AG09309 (cell line): Measurements from ENCODE around the gene POU6F2.

Experiments used
- DNase-seq: peaks from one replicate; pipeline ENCODE4 v3.0.0-alpha.2; 2010; ENCODE audit warnings: low read depth
- H3K4me3 ChIP-seq: 2 replicates; pipeline ENCODE4 v1.5.1; 2011; ENCODE audit warnings: mild to moderate bottlenecking, low read depth, low read length, moderate library complexity; ENCODE audit not compliant: control insufficient read depth
- TF ChIP-seq, protein P1 (sequence below): IDR thresholded peaks from 2 replicates; pipeline ENCODE4 v1.5.1; 2011; ENCODE audit warnings: mild to moderate bottlenecking, low read depth, low read length, inconsistent platforms; ENCODE audit not compliant: insufficient read depth, control insufficient read depth; ENCODE audit errors: missing control alignments

POU6F2 gene

DNA sequence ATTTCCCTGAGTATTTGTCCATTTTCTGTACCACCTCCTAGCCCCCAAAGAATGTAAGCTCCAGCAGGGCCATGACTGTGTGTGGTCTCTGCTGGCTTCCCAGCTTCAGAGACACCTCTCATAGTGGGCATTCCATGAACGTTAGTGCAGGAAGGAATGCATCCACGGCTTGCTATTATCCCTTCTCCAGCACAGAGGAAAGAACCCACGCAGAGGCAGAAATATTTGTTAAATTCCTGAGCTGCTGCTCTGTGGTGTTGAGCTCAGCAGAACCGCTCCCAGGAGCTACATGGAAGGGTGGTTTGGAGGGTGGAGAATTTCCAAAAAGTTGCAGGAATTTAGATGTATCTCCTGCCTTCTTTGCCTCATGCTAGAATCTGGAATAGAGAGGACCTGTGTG is 275.2 kb downstream of the POU6F2 start:
- DNase-seq, result no peak
- TF ChIP-seq, protein P1, sequence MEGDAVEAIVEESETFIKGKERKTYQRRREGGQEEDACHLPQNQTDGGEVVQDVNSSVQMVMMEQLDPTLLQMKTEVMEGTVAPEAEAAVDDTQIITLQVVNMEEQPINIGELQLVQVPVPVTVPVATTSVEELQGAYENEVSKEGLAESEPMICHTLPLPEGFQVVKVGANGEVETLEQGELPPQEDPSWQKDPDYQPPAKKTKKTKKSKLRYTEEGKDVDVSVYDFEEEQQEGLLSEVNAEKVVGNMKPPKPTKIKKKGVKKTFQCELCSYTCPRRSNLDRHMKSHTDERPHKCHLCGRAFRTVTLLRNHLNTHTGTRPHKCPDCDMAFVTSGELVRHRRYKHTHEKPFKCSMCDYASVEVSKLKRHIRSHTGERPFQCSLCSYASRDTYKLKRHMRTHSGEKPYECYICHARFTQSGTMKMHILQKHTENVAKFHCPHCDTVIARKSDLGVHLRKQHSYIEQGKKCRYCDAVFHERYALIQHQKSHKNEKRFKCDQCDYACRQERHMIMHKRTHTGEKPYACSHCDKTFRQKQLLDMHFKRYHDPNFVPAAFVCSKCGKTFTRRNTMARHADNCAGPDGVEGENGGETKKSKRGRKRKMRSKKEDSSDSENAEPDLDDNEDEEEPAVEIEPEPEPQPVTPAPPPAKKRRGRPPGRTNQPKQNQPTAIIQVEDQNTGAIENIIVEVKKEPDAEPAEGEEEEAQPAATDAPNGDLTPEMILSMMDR, result no peak
- H3K4me3 ChIP-seq, result no peak overlapping the region

DNA sequence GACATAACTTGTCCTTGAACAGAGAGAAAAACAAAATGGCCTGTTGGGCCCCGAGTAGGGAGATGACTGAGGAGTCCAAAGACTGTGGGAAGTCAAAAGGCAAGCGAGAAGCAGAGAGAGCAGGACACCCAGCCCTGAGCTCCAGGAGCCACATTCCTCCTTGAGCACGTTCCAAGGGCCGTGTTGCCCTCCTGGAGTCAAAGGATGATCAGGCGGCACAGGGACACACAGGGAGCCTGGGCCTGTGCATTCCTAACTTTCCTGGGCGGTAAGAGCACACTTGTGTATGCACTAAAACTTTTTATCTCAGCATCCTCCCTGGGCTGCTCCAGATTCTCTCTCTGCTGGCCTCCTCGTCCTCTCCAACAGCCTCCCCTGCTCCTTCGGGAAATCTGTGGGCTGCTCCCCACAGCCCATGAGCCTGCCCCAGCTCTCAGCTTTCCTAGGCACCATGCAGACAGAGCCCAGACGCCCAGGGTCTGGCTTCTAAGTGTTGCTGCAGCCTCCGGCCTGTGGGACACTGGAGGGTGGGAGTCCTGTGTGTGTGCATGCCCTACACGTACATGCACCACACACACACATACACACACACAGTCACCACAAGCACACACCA is 281.8 kb downstream of the POU6F2 start:
- TF ChIP-seq, protein P1, result no peak
- H3K4me3 ChIP-seq, result no peak overlapping the region
- no peak for DNase-seq

DNA sequence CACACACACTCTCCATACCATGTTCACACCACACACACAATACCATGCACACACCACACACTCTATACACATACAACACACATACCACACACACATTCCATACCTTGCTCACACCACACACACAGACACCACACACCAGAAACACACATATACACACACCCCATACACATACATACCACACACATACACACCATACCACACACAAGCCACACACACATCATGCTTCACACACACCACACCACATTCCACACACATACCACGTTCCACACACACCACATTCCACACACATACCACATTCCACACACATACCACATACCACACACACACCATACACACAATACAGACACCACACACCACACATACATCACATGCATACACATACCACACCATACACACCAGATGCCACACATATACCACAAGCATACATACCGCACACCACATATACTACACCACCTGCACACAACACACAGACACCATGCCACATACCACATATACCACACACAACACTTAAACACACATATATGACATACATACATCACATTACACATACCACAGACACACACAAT is 282.7 kb downstream of the POU6F2 start:
- DNase-seq, result no peak
- TF ChIP-seq, protein P1, result no peak
- no peak overlapping the region for H3K4me3 ChIP-seq

DNA sequence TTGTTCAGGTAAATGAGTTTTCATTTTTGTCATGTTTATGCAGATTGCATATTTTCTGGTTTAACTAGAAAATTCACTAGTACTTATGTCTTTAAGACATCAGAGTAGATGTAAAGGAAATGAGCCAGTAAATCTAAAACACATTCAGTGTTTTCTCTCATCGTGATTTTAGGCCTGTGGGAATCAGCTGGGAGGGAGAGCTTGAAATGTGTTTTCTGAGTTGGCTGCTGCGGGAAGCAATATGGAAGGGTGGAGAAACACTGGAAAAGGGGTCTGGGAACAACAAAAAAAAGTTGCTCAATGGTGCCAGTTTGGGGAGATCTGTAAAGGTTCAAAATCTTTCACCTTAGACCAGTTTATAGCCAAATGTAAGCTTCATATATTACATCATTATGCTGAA is 284.1 kb downstream of the POU6F2 start:
- TF ChIP-seq, protein P1, result no peak
- no peak for DNase-seq
- no peak overlapping the region for H3K4me3 ChIP-seq

DNA sequence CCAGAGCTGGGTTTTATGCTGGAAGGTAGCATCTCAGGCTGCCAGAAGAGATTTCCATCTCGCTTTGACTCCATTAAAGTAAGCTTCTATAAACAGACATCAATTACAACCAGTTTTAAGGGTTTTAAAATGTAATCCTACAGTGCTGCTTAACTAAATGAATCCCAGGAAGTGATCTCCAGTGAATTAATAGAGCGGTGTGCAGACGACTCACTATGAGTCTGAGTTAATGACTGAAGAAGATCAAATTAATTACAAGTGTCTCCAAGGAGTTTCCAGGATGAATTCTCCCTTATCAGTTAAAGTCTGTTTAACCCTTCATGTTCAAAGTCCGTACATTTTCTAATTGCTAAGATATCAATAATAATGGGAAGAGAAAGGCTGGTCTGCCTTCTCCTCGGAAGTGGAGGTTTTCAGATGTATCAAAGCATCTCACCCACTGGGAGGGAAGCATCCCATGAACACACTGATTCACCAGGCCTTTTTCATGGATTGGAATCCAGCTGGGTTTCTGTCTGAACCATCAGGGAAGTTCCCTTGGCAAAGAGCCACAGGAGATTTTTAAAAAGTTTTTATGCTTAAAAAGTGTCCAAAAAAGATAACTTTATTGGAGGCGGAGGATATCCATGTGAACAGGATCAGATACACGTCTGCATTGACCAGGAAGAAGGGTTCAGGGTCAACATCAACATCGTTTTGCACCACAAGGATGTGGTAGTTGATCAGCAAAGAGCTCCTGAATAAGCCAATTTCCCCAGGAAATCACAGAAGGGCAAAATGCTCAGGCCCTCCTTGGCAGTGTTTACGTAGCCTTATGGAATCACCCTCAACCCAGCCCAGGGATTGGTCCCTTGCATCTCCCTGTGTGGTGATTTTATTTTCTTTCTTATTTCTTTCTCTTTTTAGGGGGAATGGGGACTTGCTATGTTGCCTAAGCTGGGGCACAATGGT is 288.2 kb downstream of the POU6F2 start:
- H3K4me3 ChIP-seq, result no peak overlapping the region
- TF ChIP-seq, protein P1, result no peak
- DNase-seq, result no peak

DNA sequence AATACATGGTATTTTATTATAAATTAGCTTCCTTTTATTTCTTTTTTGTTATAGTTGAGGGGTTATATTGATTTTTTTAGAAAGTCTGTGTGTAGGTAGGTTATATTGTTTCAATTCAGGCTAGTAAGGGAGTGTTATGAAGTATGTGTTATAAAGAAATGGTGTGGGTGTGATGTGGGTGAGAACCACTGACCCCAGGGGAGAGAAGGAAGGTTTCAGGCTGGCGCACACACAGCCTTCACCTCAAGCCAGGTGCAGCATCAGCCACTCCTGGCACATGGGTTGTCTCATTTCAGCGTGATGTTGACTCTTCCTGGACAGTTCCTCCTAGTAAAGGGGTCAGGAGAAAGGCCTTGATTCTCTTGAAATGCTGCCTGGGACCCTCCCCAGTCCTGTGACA is 291.3 kb downstream of the POU6F2 start:
- TF ChIP-seq, protein P1, result no peak
- DNase-seq, result no peak
- H3K4me3 ChIP-seq, result no peak overlapping the region
